OCI-LY1 (cell line): ENCODE results near the gene ELMO1.

ENCODE experiments used
- H2AFZ ChIP-seq: fragments of 200-600 bp; sonication (generic), shearing (Covaris generic); 2 replicates; pipeline ENCODE4 v1.6.0; 2014; ENCODE audit warnings: antibody characterized with exemption, mild to moderate bottlenecking, low read length
- H3F3A ChIP-seq: fragments of 200-600 bp; sonication (generic), shearing (Covaris generic); 2 replicates; pipeline ENCODE4 v1.6.0; 2014; ENCODE audit warnings: mild to moderate bottlenecking, antibody characterized with exemption, low read length, moderate library complexity; ENCODE audit not compliant: insufficient read depth
- H3K27ac ChIP-seq: fragments of 200-600 bp; sonication (generic); 2 replicates; pipeline ENCODE4 v1.5.1; 2014; ENCODE audit warnings: low read length, mixed run types, mild to moderate bottlenecking, low read depth; ENCODE audit not compliant: poor library complexity, severe bottlenecking
- H3K27me3 ChIP-seq: fragments of 200-600 bp; sonication (generic); 2 replicates; pipeline ENCODE4 v1.6.0; 2014; ENCODE audit warnings: antibody characterized with exemption, mild to moderate bottlenecking, low read length, moderate library complexity; ENCODE audit not compliant: insufficient read depth
- H3K36me3 ChIP-seq: fragments of 200-600 bp; sonication (generic); 2 replicates; pipeline ENCODE4 v1.6.1; 2014; ENCODE audit warnings: mild to moderate bottlenecking, antibody characterized with exemption, low read length, moderate library complexity, mixed read lengths; ENCODE audit not compliant: insufficient read depth
- H3K4me1 ChIP-seq: fragments of 200-600 bp; sonication (generic); 2 replicates; pipeline ENCODE4 v1.5.1; 2014; ENCODE audit warnings: mild to moderate bottlenecking, low read length, moderate library complexity; ENCODE audit not compliant: insufficient read depth, severe bottlenecking
- H3K4me2 ChIP-seq: fragments of 200-600 bp; sonication (generic), shearing (Covaris generic); 2 replicates; pipeline ENCODE4 v1.6.1; 2014; ENCODE audit warnings: low read length
- H3K4me3 ChIP-seq: fragments of 200-600 bp; sonication (generic); 2 replicates; pipeline ENCODE4 v1.5.1; 2014; ENCODE audit warnings: low read length, low read depth, mild to moderate bottlenecking, mixed read lengths; ENCODE audit not compliant: poor library complexity, severe bottlenecking
- H3K79me2 ChIP-seq: fragments of 200-600 bp; shearing (Covaris generic); 2 replicates; pipeline ENCODE4 v1.6.1; 2016; ENCODE audit warnings: mixed run types, low read length, mixed read lengths; ENCODE audit not compliant: insufficient read depth
- H3K9ac ChIP-seq: fragments of 200-600 bp; sonication (generic), shearing (Covaris generic); 2 replicates; pipeline ENCODE4 v1.6.1; 2014; ENCODE audit warnings: mild to moderate bottlenecking, low read length, mixed read lengths
- H3K9me2 ChIP-seq: fragments of 200-600 bp; sonication (generic), shearing (Covaris generic); 2 replicates; pipeline ENCODE4 v1.6.1; 2014; ENCODE audit warnings: low read depth, mild to moderate bottlenecking, low read length, mixed read lengths
- H3K9me3 ChIP-seq: fragments of 200-600 bp; shearing (Covaris generic); 2 replicates; pipeline ENCODE4 v1.6.1; 2014; ENCODE audit warnings: low read length, mixed read lengths
- H4K20me1 ChIP-seq: fragments of 200-600 bp; sonication (generic), shearing (Covaris generic); 2 replicates; pipeline ENCODE4 v1.6.0; 2016; ENCODE audit warnings: mild to moderate bottlenecking, low read length; ENCODE audit not compliant: insufficient read depth
- EZH2 ChIP-seq: fragments of 200-600 bp; sonication (generic), shearing (Covaris generic); IDR thresholded peaks from 2 replicates; pipeline ENCODE4 v1.8.0; 2017; ENCODE audit warnings: borderline replicate concordance, mixed run types, mild to moderate bottlenecking, antibody characterized with exemption, low read length, moderate library complexity, mixed read lengths
- TF ChIP-seq, protein P1 (sequence below): fragments of 200-600 bp; sonication (generic), shearing (Covaris generic); IDR thresholded peaks from 2 replicates; pipeline ENCODE4 v1.5.1; 2017; ENCODE audit warnings: mild to moderate bottlenecking, antibody characterized with exemption, low read length, moderate library complexity, mixed read lengths

ELMO1 gene

DNA sequence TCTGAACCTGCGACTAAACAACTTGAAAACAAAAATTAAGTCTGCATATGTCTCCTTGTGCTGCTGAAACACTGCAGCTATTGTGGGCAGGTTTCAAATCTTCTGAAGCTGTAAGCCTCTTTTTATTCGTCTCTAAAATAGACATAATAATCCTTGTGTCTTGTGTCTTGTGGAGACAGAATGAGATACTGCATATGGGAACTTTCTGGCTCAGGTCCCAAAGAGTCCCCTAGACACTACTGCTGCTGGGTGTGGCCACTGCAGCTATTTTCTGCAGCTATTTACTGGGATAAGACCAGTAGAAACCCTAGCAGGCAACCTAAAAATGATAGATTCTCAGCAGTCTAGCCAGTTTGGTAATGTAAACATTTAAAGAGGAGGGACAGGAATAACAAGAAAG, 252.0 kb downstream of the ELMO1 start:
- Histone ChIP-seq H3K4me1 (peaks cover 15% of the 10 kb centered on the region), H4K20me1 (no peaks in the 10 kb centered on the region), H3K9me2 (no peaks in the 10 kb centered on the region), H3K27me3 (no peaks in the 10 kb centered on the region), H3K4me3 (no peak overlapping the region), H3K9me3 (no peaks in the 10 kb centered on the region), H3F3A (no peaks in the 10 kb centered on the region), H3K9ac (no peak overlapping the region), H3K79me2 (no peaks in the 10 kb centered on the region), H3K27ac (no peak overlapping the region), H2AFZ (no peak overlapping the region), H3K4me2 (no peak overlapping the region), H3K36me3 (peaks cover 73% of the 10 kb centered on the region)
- TF ChIP-seq EZH2, result no peak
- TF ChIP-seq, protein P1, sequence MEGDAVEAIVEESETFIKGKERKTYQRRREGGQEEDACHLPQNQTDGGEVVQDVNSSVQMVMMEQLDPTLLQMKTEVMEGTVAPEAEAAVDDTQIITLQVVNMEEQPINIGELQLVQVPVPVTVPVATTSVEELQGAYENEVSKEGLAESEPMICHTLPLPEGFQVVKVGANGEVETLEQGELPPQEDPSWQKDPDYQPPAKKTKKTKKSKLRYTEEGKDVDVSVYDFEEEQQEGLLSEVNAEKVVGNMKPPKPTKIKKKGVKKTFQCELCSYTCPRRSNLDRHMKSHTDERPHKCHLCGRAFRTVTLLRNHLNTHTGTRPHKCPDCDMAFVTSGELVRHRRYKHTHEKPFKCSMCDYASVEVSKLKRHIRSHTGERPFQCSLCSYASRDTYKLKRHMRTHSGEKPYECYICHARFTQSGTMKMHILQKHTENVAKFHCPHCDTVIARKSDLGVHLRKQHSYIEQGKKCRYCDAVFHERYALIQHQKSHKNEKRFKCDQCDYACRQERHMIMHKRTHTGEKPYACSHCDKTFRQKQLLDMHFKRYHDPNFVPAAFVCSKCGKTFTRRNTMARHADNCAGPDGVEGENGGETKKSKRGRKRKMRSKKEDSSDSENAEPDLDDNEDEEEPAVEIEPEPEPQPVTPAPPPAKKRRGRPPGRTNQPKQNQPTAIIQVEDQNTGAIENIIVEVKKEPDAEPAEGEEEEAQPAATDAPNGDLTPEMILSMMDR, result no peak

DNA sequence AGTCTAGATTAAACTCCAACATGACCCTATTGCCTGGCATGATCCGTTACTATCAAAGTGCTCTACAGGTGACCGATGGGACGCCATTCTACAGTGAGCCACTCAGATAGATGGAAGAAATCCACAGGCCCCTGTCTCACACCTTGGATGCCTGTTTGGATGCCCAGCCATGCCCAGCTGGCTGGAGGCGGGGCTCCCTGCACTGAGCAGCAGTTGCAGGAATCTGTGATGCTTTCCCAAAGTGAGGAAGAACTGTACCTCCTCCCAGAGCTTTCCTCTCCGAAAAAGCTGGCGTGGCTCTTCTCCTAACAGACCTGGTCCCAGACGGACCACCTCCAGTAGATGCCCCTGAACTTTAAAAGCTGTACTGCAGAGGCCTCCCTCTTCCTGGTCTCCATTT, 253.3 kb downstream of the ELMO1 start:
- Histone ChIP-seq H3K9ac (no peak overlapping the region), H3K27ac (no peak overlapping the region), H3K4me2 (no peak overlapping the region), H2AFZ (no peak overlapping the region), H3K9me2 (no peaks in the 10 kb centered on the region), H4K20me1 (no peaks in the 10 kb centered on the region), H3K27me3 (no peaks in the 10 kb centered on the region), H3F3A (no peaks in the 10 kb centered on the region), H3K9me3 (no peaks in the 10 kb centered on the region), H3K36me3 (peaks cover 70% of the 10 kb centered on the region), H3K4me3 (no peak overlapping the region), H3K4me1 (peaks cover 2% of the 10 kb centered on the region), H3K79me2 (no peaks in the 10 kb centered on the region)
- TF ChIP-seq, protein P1, result no peak
- no peak for TF ChIP-seq EZH2

DNA sequence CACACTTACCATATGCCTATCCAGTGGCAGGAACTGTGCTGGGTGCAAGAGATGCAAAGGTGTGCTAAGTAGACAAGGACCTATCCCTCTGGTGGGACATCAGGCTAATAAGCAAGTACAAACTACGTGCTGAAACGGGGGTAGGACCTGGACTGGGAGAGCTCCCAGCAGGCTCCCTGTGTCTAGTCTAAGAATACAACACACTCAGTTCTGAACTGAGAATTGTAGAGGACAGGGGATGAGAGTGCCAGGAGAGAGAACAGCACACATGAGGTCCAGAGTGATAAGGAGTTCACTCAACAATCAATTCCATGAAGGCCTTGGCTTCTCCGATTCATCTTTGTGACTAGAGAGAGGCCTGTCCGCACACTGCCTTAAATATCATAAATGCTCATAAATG, 253.7 kb downstream of the ELMO1 start:
- H3K36me3 ChIP-seq, result peaks cover 75% of the 10 kb centered on the region
- TF ChIP-seq, protein P1, result no peak
- TF ChIP-seq EZH2, result no peak
- no peak overlapping the region for H2AFZ ChIP-seq
- no peak overlapping the region for H3K9ac ChIP-seq
- no peaks in the 10 kb centered on the region for H3K27me3 ChIP-seq
- no peaks in the 10 kb centered on the region for H3K9me3 ChIP-seq
- no peaks in the 10 kb centered on the region for H3K79me2 ChIP-seq
- no peaks in the 10 kb centered on the region for H3K4me1 ChIP-seq
- no peaks in the 10 kb centered on the region for H3K9me2 ChIP-seq
- H3K4me2 ChIP-seq, result no peak overlapping the region
- H3K4me3 ChIP-seq, result no peak overlapping the region
- no peaks in the 10 kb centered on the region for H3F3A ChIP-seq
- no peaks in the 10 kb centered on the region for H4K20me1 ChIP-seq
- no peak overlapping the region for H3K27ac ChIP-seq
